HCT116 (cell line): Measurements from ENCODE around the gene B3GALNT2.
"Not testable (repeated sequence)": the region's sequence is repeated elsewhere in the genome, so short reads cannot be mapped to it uniquely, and the experiment has no call there.

Source experiments
- ATF3 ChIP-seq: IDR thresholded peaks from 2 replicates; pipeline ENCODE4 v1.6.1; 2012
- CBX3 ChIP-seq: IDR thresholded peaks from 2 replicates; pipeline ENCODE4 v1.6.1; 2012; ENCODE audit warnings: low read depth
- EZH2 ChIP-seq: fragments of 200-600 bp; sonication (generic); IDR thresholded peaks from 2 replicates; pipeline ENCODE4 v1.6.1; 2017; ENCODE audit warnings: antibody characterized with exemption, mixed run types
- EZH2phosphoT487 ChIP-seq: fragments of 200-600 bp; IDR thresholded peaks from 2 replicates; pipeline ENCODE4 v1.6.1; 2018; ENCODE audit warnings: antibody characterized with exemption, borderline replicate concordance
- JUND ChIP-seq: IDR thresholded peaks from 2 replicates; pipeline ENCODE4 v1.6.1; 2012
- POLR2A ChIP-seq: IDR thresholded peaks from 2 replicates; pipeline ENCODE4 v1.7.0; 2011; ENCODE audit warnings: borderline replicate concordance; ENCODE audit not compliant: insufficient read depth, insufficient read length; ENCODE audit errors: extremely low read depth
- POLR2AphosphoS5 ChIP-seq: IDR thresholded peaks from 2 replicates; pipeline ENCODE4 v1.6.1; 2011; ENCODE audit warnings: mild to moderate bottlenecking, low read depth, low read length, moderate library complexity
- REST ChIP-seq: IDR thresholded peaks from 2 replicates; pipeline ENCODE4 v1.6.1; 2012; ENCODE audit warnings: low read depth
- SIN3A ChIP-seq: IDR thresholded peaks from 2 replicates; pipeline ENCODE4 v1.6.1; 2012; ENCODE audit warnings: low read depth
- ZNF274 ChIP-seq: fragments of 200-500 bp; sonication (Bioruptor generic); IDR thresholded peaks from 2 replicates; pipeline ENCODE4 v1.6.1; 2014; ENCODE audit warnings: mild to moderate bottlenecking, low read depth, low read length, inconsistent platforms
- TF ChIP-seq, protein P1 (sequence below), 3 experiments: fragments of 200-600 bp in 1 of 3; sonication (generic) in 1 of 3; IDR thresholded peaks in 2 of 3; conservative IDR thresholded peaks in 1 of 3; 2 replicates each; pipeline ENCODE4 v1.5.1; 2012 to 2017; ENCODE audit warnings: low read depth in 2 of 3, low read length in 2 of 3, antibody characterized with exemption in 1 of 3, borderline replicate concordance in 1 of 3, control low read depth in 1 of 3, mild to moderate bottlenecking in 1 of 3, mixed read lengths in 1 of 3, mixed run types in 1 of 3, moderate library complexity in 1 of 3; ENCODE audit not compliant: insufficient read depth in 1 of 3
- TF ChIP-seq, protein P2 (sequence below): IDR thresholded peaks from 2 replicates; pipeline ENCODE4 v1.6.1; 2011; ENCODE audit warnings: mild to moderate bottlenecking, low read length, moderate library complexity; ENCODE audit not compliant: insufficient replicate concordance; ENCODE audit errors: extremely low read depth

- TF ChIP-seq, protein P1, sequence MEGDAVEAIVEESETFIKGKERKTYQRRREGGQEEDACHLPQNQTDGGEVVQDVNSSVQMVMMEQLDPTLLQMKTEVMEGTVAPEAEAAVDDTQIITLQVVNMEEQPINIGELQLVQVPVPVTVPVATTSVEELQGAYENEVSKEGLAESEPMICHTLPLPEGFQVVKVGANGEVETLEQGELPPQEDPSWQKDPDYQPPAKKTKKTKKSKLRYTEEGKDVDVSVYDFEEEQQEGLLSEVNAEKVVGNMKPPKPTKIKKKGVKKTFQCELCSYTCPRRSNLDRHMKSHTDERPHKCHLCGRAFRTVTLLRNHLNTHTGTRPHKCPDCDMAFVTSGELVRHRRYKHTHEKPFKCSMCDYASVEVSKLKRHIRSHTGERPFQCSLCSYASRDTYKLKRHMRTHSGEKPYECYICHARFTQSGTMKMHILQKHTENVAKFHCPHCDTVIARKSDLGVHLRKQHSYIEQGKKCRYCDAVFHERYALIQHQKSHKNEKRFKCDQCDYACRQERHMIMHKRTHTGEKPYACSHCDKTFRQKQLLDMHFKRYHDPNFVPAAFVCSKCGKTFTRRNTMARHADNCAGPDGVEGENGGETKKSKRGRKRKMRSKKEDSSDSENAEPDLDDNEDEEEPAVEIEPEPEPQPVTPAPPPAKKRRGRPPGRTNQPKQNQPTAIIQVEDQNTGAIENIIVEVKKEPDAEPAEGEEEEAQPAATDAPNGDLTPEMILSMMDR (IDR thresholded peaks at IDR 0.05 in 2 of 3, conservative IDR thresholded peaks at IDR 0.05 in 1 of 3; ENCODE audit: borderline replicate concordance in 1 of 3, insufficient read depth in 1 of 3, low read depth in 2 of 3, low read length in 2 of 3) = not testable (repeated sequence)
- TF ChIP-seq POLR2A, REST, EZH2phosphoT487, ZNF274, EZH2, JUND, SIN3A, CBX3, POLR2AphosphoS5, ATF3: not testable (repeated sequence)
- TF ChIP-seq, protein P2, sequence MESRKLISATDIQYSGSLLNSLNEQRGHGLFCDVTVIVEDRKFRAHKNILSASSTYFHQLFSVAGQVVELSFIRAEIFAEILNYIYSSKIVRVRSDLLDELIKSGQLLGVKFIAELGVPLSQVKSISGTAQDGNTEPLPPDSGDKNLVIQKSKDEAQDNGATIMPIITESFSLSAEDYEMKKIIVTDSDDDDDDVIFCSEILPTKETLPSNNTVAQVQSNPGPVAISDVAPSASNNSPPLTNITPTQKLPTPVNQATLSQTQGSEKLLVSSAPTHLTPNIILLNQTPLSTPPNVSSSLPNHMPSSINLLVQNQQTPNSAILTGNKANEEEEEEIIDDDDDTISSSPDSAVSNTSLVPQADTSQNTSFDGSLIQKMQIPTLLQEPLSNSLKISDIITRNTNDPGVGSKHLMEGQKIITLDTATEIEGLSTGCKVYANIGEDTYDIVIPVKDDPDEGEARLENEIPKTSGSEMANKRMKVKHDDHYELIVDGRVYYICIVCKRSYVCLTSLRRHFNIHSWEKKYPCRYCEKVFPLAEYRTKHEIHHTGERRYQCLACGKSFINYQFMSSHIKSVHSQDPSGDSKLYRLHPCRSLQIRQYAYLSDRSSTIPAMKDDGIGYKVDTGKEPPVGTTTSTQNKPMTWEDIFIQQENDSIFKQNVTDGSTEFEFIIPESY = not testable (repeated sequence)
These were observed 38.6 kb upstream of the B3GALNT2 start for GRCh38 chr1:235542845-235543244.
